Loucy (cell line): ENCODE measurements around the gene DHX9.

Experiments
- H2AFZ ChIP-seq: fragments of 200-600 bp; sonication (generic); 2 replicates; pipeline ENCODE4 v1.6.0; 2016; ENCODE audit warnings: antibody characterized with exemption, mild to moderate bottlenecking, low read length, moderate library complexity
- H3F3A ChIP-seq: fragments of 200-600 bp; 2 replicates; pipeline ENCODE4 v1.6.0; 2016; ENCODE audit warnings: antibody characterized with exemption, low read depth, mild to moderate bottlenecking
- H3K27me3 ChIP-seq: fragments of 200-600 bp; sonication (generic); 2 replicates; pipeline ENCODE4 v1.6.1; 2014; ENCODE audit warnings: low read length, mild to moderate bottlenecking; ENCODE audit not compliant: insufficient read depth, poor library complexity, severe bottlenecking
- H3K36me3 ChIP-seq: fragments of 200-600 bp; sonication (generic); 2 replicates; pipeline ENCODE4 v1.6.1; 2016; ENCODE audit warnings: low read length; ENCODE audit not compliant: insufficient read depth
- H3K4me1 ChIP-seq: fragments of 200-600 bp; sonication (generic); 2 replicates; pipeline ENCODE4 v1.5.1; 2014; ENCODE audit warnings: low read length, mild to moderate bottlenecking; ENCODE audit not compliant: insufficient read depth, poor library complexity, severe bottlenecking
- H3K4me2 ChIP-seq: fragments of 200-600 bp; sonication (generic); 2 replicates; pipeline ENCODE4 v1.6.0; 2014; ENCODE audit warnings: antibody characterized with exemption, low read length, low read depth, mild to moderate bottlenecking; ENCODE audit not compliant: poor library complexity, severe bottlenecking
- H3K4me3 ChIP-seq: fragments of 200-600 bp; sonication (generic); 2 replicates; pipeline ENCODE4 v1.5.1; 2014; ENCODE audit warnings: low read length, mild to moderate bottlenecking, mixed read lengths; ENCODE audit not compliant: poor library complexity, severe bottlenecking
- H3K79me2 ChIP-seq: fragments of 200-600 bp; sonication (generic); 2 replicates; pipeline ENCODE4 v1.6.1; 2014; ENCODE audit warnings: low read length; ENCODE audit not compliant: insufficient read depth
- H3K9ac ChIP-seq: fragments of 200-600 bp; sonication (generic); 2 replicates; pipeline ENCODE4 v1.6.0; 2014; ENCODE audit warnings: mild to moderate bottlenecking, low read depth, low read length, moderate library complexity; ENCODE audit not compliant: poor library complexity, severe bottlenecking
- H3K9me2 ChIP-seq: fragments of 200-600 bp; sonication (generic); replicated peaks from 2 replicates; pipeline ENCODE4 v1.6.1; 2016; ENCODE audit warnings: low read depth, low read length, mixed read lengths
- H3K9me3 ChIP-seq: fragments of 200-600 bp; sonication (generic); 2 replicates; pipeline ENCODE4 v1.6.1; 2014; ENCODE audit warnings: mild to moderate bottlenecking, antibody characterized with exemption, low read length, low read depth; ENCODE audit not compliant: insufficient read depth
- H4K20me1 ChIP-seq: fragments of 200-600 bp; sonication (generic); 2 replicates; pipeline ENCODE4 v1.6.0; 2014; ENCODE audit warnings: antibody characterized with exemption, low read length, mild to moderate bottlenecking; ENCODE audit not compliant: insufficient read depth, poor library complexity, severe bottlenecking
- EZH2phosphoT487 ChIP-seq: fragments of 200-600 bp; IDR thresholded peaks from 2 replicates; pipeline ENCODE4 v1.6.1; 2018; ENCODE audit warnings: antibody characterized with exemption, mild to moderate bottlenecking, moderate library complexity, borderline replicate concordance
- TF ChIP-seq, protein P1 (sequence below): fragments of 200-600 bp; sonication (generic); conservative IDR thresholded peaks from 2 replicates; pipeline ENCODE4 v1.5.1; 2014; ENCODE audit warnings: mild to moderate bottlenecking, antibody characterized with exemption, low read length

The DHX9 gene

DNA sequence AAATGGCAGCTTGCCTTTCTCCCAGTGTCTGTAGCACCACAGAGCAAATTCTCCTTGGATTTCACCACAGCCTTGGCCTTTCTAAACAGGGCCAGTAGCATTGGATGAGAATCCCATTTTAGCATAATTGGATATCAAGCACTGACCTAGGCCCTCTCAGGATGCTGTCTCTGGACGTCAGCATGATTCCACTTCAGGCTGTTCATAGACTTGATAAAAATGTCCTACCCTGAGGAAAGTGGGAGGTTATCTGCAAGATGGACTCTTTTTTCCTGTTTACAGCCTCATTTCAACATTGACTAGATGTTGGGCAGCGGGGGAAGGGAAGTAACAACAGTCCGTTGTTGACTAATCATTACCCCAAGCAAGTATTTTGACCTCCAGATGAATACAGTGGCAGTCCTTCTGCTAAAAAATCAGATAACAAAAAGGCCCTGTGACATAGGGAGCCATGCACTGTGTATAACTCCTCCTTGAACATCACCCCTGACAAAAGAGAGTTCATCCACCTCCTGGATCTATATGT is 44.4 kb upstream of the DHX9 start:
- Histone ChIP-seq H3K4me2 (no peak overlapping the region), H3K9me3 (no peaks in the 10 kb centered on the region), H3K9ac (no peak overlapping the region), H3K36me3 (no peaks in the 10 kb centered on the region), H3K27me3 (no peaks in the 10 kb centered on the region), H2AFZ (no peak overlapping the region), H3K9me2 (no peaks in the 10 kb centered on the region), H3K79me2 (peaks cover 2% of the 10 kb centered on the region; the same call in 1 of the 2 replicates), H3K4me1 (peaks cover 15% of the 10 kb centered on the region), H3K4me3 (no peak overlapping the region), H4K20me1 (no peaks in the 10 kb centered on the region), H3F3A (no peaks in the 10 kb centered on the region)
- TF ChIP-seq, protein P1, sequence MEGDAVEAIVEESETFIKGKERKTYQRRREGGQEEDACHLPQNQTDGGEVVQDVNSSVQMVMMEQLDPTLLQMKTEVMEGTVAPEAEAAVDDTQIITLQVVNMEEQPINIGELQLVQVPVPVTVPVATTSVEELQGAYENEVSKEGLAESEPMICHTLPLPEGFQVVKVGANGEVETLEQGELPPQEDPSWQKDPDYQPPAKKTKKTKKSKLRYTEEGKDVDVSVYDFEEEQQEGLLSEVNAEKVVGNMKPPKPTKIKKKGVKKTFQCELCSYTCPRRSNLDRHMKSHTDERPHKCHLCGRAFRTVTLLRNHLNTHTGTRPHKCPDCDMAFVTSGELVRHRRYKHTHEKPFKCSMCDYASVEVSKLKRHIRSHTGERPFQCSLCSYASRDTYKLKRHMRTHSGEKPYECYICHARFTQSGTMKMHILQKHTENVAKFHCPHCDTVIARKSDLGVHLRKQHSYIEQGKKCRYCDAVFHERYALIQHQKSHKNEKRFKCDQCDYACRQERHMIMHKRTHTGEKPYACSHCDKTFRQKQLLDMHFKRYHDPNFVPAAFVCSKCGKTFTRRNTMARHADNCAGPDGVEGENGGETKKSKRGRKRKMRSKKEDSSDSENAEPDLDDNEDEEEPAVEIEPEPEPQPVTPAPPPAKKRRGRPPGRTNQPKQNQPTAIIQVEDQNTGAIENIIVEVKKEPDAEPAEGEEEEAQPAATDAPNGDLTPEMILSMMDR: no peak
- no peak for TF ChIP-seq EZH2phosphoT487

DNA sequence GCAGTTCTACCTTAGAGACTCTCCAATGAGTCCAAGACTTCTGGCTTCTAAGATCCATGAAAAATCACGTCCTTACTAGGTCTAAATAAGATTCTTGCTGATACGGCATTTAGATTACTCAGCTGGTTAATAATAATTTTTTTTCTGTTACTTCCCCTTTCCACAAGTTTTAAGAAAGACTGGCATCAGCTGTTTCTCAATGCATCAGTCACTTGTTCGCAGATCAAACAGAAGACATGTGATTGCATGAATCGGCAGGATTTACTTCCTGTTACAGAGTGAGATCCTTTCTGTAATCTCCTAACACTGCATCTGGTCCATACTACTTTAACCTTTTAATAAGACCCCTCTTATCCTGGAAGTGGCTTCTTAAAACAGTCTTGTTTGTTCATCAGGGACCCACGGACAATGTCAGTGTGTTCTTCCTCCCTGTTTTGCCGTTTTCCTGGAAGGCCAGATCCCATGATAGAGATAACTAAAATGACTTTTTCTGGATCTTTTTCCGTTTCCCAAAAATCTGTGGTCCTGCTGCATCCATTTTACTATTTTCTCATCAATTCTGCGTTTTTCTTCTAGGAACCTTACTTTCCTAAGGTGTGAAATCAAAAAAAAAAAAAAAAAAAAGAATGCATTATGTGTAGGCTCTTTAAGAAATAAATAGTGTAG is 43.5 kb upstream of the DHX9 start:
- H3K9me2 ChIP-seq: no peaks in the 10 kb centered on the region
- no peaks in the 10 kb centered on the region for H3F3A ChIP-seq
- no peak overlapping the region for H3K9ac ChIP-seq
- TF ChIP-seq EZH2phosphoT487: no peak
- TF ChIP-seq, protein P1: no peak
- H4K20me1 ChIP-seq: no peaks in the 10 kb centered on the region
- no peaks in the 10 kb centered on the region for H3K9me3 ChIP-seq
- H3K4me3 ChIP-seq: no peak overlapping the region
- no peaks in the 10 kb centered on the region for H3K27me3 ChIP-seq
- H3K36me3 ChIP-seq: no peaks in the 10 kb centered on the region
- no peak overlapping the region for H2AFZ ChIP-seq
- no peak overlapping the region for H3K4me2 ChIP-seq
- peaks cover 9% of the 10 kb centered on the region for H3K4me1 ChIP-seq
- H3K79me2 ChIP-seq: no peaks in the 10 kb centered on the region

DNA sequence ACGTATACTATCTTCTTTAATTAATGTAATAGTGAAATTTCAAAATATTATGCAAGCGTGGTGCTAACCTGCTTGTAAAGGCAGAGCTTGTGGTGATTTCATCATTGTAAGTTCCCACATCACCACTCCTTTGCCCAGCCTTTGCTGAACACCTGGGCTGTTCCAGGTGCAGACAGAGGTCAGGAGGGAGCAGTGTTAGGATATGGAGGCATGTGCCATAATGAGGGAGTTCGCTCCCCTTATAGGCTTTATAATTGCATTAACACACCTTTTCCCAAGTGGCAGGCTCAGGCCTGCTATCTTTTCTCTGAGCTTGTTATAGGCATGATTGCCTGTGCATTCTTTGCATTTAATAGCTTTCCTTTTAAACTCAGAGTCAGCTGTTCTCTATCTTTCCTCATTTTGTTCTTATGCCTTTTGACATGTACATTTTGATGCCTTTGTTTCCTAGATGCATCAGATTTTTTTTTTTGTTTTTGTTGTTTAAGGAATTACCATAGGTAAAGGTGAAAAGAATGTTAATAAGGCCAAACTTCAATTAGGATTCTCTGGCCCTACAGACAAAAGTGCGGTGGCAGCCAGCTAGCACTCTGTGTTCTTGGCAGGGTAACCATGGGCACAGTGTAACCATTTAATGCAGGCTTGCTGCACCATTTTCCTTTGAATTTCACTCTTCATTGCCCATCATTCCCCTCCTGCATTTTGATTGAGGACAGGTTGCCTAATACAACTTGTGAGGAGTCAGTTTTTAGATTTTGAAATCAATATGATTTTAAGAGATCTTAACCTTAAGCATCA is 36.9 kb upstream of the DHX9 start:
- no peak overlapping the region for H2AFZ ChIP-seq
- no peaks in the 10 kb centered on the region for H3K27me3 ChIP-seq
- no peaks in the 10 kb centered on the region for H3K79me2 ChIP-seq
- no peaks in the 10 kb centered on the region for H4K20me1 ChIP-seq
- H3K9ac ChIP-seq: no peak overlapping the region
- H3K4me1 ChIP-seq: no peaks in the 10 kb centered on the region
- H3K9me3 ChIP-seq: no peaks in the 10 kb centered on the region
- H3K4me2 ChIP-seq: no peak overlapping the region
- H3F3A ChIP-seq: no peaks in the 10 kb centered on the region
- TF ChIP-seq, protein P1: no peak
- no peak for TF ChIP-seq EZH2phosphoT487
- H3K9me2 ChIP-seq: no peaks in the 10 kb centered on the region
- no peak overlapping the region for H3K4me3 ChIP-seq
- no peaks in the 10 kb centered on the region for H3K36me3 ChIP-seq
